ENCODE data around the gene PMPCA. TPM values are rescaled to one million over a fixed set of nuclear protein-coding genes. Genes with fewer than 3 reads are reported as not detected.
A peak's percentile ranks its signal among the peaks of the same experiment; 100 is the strongest.

The PMPCA gene
- total RNA-seq, 1 experiment from 2014 or later = 20.9 TPM

DNA sequence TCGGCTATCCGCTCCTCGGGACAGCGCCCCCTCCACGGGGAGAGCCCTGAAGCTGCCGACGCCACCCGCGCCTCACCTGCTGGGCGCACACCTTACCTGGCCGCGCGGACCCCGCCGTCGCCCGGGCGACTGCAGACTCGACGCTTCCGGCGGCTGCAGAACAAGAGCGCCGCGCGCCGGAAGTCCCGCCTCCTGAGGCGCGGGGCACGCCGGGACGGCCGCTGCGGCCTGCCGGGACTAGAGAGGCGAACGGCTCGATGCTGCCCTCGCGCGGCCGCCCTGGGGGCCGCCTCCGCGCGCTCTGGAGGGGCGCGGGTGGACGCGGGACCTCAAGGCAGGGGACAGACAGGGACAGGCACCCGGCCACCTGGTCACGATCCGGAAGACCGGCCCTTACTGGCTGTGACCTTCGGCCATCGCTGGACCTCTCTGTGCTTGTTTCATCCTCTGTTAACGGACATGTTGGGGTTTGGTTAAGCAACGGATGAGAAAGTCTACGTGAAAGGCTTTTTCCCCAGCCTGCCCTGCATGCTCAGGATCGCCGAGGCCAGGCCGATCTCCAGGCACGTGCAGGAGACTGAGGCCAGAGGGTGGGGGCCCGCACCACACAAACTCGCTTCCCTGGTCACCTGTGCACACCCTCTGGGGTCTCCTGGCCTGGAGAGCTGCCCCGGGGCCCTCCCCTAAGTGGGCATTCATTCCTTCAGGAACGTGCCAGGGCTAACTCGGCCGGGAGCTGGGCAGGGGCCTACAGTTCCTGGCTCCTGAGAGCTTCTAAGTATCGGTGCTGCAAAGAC, 10.2 kb upstream of the PMPCA start, which contains the start of gene SNAPC4:
SNAPC4 (minus strand) TSS at position 133 of the 797 bp plus-strand sequence. CDS start 1,742 bp downstream, outside the sequence.
- no peaks in the 10 kb centered on the region for H3K9me3 ChIP-seq (ENCODE audit: low read length)
- peak within 1 kb of the TSS; percentile 98 for H3K9ac ChIP-seq (ENCODE audit: low read length)
- H3K4me2 ChIP-seq (ENCODE audit: low read depth, low read length, poor library complexity, severe bottlenecking) = peak within 1 kb of the TSS; percentile 96
- H3K4me1 ChIP-seq (ENCODE audit: low read length) = peaks cover 21% of the 10 kb centered on the region
- DNase-seq = peak; percentile 96
- H3K9me2 ChIP-seq (replicated peaks; ENCODE audit: insufficient read depth, low read length) = no peaks in the 10 kb centered on the region
- H2AFZ ChIP-seq (ENCODE audit: low read length) = 0 out of 2 replicates have a peak within 1 kb of the TSS, but pooled peaks have one; percentile 7
- peaks cover 24% of the 10 kb centered on the region for H3K79me2 ChIP-seq (ENCODE audit: low read length)
- peaks cover 31% of the 10 kb centered on the region for H3K36me3 ChIP-seq (ENCODE audit: insufficient read depth, low read length)
- peak within 1 kb of the TSS; percentile 66 for H3K27ac ChIP-seq (ENCODE audit: low read length)
- peaks cover 17% of the 10 kb centered on the region; the same call in 1 of the 2 replicates for H4K20me1 ChIP-seq (ENCODE audit: insufficient read depth, low read depth, low read length)
- no peaks in the 10 kb centered on the region for H3K27me3 ChIP-seq (ENCODE audit: low read length)
- peak within 1 kb of the TSS; percentile 100 for H3K4me3 ChIP-seq (ENCODE audit: low read length)

GRCh38 chr9:136401173-136401922, 9.1 kb upstream of the PMPCA start:
- peaks cover 28% of the 10 kb centered on the region for H3K36me3 ChIP-seq (ENCODE audit: insufficient read depth, low read length)
- no peaks in the 10 kb centered on the region for H3K9me2 ChIP-seq (replicated peaks; ENCODE audit: insufficient read depth, low read length)
- H3K27ac ChIP-seq (ENCODE audit: low read length) = no peak overlapping the region
- peaks cover 24% of the 10 kb centered on the region for H3K79me2 ChIP-seq (ENCODE audit: low read length)
- no peaks in the 10 kb centered on the region for H3K9me3 ChIP-seq (ENCODE audit: low read length)
- H3K4me3 ChIP-seq (ENCODE audit: low read length) = no peak overlapping the region
- peak; percentile 46 for DNase-seq
- peak overlapping the region; percentile 24; the same call in 1 of the 2 replicates for H3K9ac ChIP-seq (ENCODE audit: low read length)
- no peak overlapping the region for H2AFZ ChIP-seq (ENCODE audit: low read length)
- peaks cover 17% of the 10 kb centered on the region; the same call in 1 of the 2 replicates for H4K20me1 ChIP-seq (ENCODE audit: insufficient read depth, low read depth, low read length)
- H3K4me1 ChIP-seq (ENCODE audit: low read length) = peaks cover 21% of the 10 kb centered on the region
- no peak overlapping the region for H3K4me2 ChIP-seq (ENCODE audit: low read depth, low read length, poor library complexity, severe bottlenecking)
- H3K27me3 ChIP-seq (ENCODE audit: low read length) = no peaks in the 10 kb centered on the region

- no peak for DNase-seq
- peaks cover 25% of the 10 kb centered on the region; the same call in 1 of the 2 replicates for H3K36me3 ChIP-seq (ENCODE audit: insufficient read depth, low read length)
- no peaks in the 10 kb centered on the region for H3K9me3 ChIP-seq (ENCODE audit: low read length)
- peaks cover 21% of the 10 kb centered on the region for H3K4me1 ChIP-seq (ENCODE audit: low read length)
- no peaks in the 10 kb centered on the region for H3K27me3 ChIP-seq (ENCODE audit: low read length)
- H3K79me2 ChIP-seq (ENCODE audit: low read length) = peaks cover 24% of the 10 kb centered on the region
- peaks cover 17% of the 10 kb centered on the region; the same call in 1 of the 2 replicates for H4K20me1 ChIP-seq (ENCODE audit: insufficient read depth, low read depth, low read length)
- H3K9ac ChIP-seq (ENCODE audit: low read length) = no peak overlapping the region
- H3K27ac ChIP-seq (ENCODE audit: low read length) = no peak overlapping the region
- H3K4me2 ChIP-seq (ENCODE audit: low read depth, low read length, poor library complexity, severe bottlenecking) = no peak overlapping the region
- no peaks in the 10 kb centered on the region for H3K9me2 ChIP-seq (replicated peaks; ENCODE audit: insufficient read depth, low read length)
- H3K4me3 ChIP-seq (ENCODE audit: low read length) = no peak overlapping the region
- H2AFZ ChIP-seq (ENCODE audit: low read length) = no peak overlapping the region
Measured at GRCh38 chr9:136402067-136402466, 8.4 kb upstream of the PMPCA start.

GRCh38 chr9:136403538-136403914, 6.9 kb upstream of the PMPCA start:
- Histone ChIP-seq H3K9ac (ENCODE audit: low read length) (no peak overlapping the region), H2AFZ (ENCODE audit: low read length) (no peak overlapping the region), H3K4me1 (ENCODE audit: low read length) (peaks cover 17% of the 10 kb centered on the region), H3K4me3 (ENCODE audit: low read length) (no peak overlapping the region), H3K27ac (ENCODE audit: low read length) (no peak overlapping the region), H3K9me2 (replicated peaks; ENCODE audit: insufficient read depth, low read length) (no peaks in the 10 kb centered on the region), H3K79me2 (ENCODE audit: low read length) (peaks cover 23% of the 10 kb centered on the region), H4K20me1 (ENCODE audit: insufficient read depth, low read depth, low read length) (peaks cover 11% of the 10 kb centered on the region; the same call in 1 of the 2 replicates), H3K36me3 (ENCODE audit: insufficient read depth, low read length) (peaks cover 27% of the 10 kb centered on the region; the same call in 1 of the 2 replicates), H3K9me3 (ENCODE audit: low read length) (no peaks in the 10 kb centered on the region), H3K27me3 (ENCODE audit: low read length) (no peaks in the 10 kb centered on the region), H3K4me2 (ENCODE audit: low read depth, low read length, poor library complexity, severe bottlenecking) (no peak overlapping the region)
- no peak for DNase-seq

DNA sequence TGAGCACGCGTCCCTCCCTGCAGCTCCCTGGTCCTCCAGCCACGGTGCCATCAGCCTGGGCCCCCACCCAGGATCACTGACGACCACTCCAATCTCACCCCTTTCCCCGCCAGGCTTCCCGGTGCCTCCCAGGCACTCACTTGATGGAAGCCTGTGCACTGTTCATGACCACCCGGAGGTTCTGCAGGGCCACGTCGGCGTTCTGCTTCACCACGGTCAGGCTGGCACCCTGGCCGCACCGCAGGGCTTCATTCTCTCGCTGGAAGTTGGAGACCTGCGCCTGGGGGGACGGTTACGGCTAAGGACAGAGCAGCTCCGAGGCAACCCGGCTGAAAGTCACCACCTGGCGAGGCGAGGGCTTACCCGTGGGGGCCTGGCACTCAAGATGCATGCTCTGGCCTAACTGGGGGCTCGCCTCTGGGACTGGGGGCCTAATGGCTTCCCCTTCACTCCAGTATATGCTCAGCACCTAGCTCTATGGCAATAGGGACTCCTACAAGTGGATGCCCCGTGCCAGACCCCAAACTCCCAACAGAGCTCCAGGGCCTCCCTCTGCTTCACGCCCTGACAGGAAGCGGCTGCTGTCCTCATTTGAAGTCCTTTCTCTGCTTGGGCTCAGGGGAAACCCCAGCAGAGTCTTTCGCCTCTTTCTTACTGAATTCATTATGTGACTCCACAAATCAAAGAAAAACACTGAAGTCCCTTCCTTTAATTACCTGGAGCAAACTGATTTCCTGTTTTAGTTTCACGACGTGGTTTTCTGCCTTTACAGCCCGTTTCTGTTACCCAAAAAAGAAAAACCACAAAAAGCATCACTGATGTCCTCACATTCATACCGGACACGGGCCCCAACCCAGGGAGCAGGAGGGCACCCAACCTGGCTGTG, 6.3 kb upstream of the PMPCA start:
- Histone ChIP-seq H3K4me2 (ENCODE audit: low read depth, low read length, poor library complexity, severe bottlenecking) (no peak overlapping the region), H3K79me2 (ENCODE audit: low read length) (peaks cover 21% of the 10 kb centered on the region), H3K4me3 (ENCODE audit: low read length) (no peak overlapping the region), H3K9ac (ENCODE audit: low read length) (no peak overlapping the region), H3K27ac (ENCODE audit: low read length) (no peak overlapping the region), H3K36me3 (ENCODE audit: insufficient read depth, low read length) (peaks cover 24% of the 10 kb centered on the region; the same call in 1 of the 2 replicates), H4K20me1 (ENCODE audit: insufficient read depth, low read depth, low read length) (peaks cover 5% of the 10 kb centered on the region; the same call in 1 of the 2 replicates), H3K27me3 (ENCODE audit: low read length) (no peaks in the 10 kb centered on the region), H2AFZ (ENCODE audit: low read length) (no peak overlapping the region), H3K9me3 (ENCODE audit: low read length) (no peaks in the 10 kb centered on the region), H3K4me1 (ENCODE audit: low read length) (peaks cover 16% of the 10 kb centered on the region), H3K9me2 (replicated peaks; ENCODE audit: insufficient read depth, low read length) (no peaks in the 10 kb centered on the region)
- no peak for DNase-seq

- Histone ChIP-seq H3K79me2 (ENCODE audit: low read length) (peaks cover 21% of the 10 kb centered on the region), H2AFZ (ENCODE audit: low read length) (no peak overlapping the region), H4K20me1 (ENCODE audit: insufficient read depth, low read depth, low read length) (no peaks in the 10 kb centered on the region; the same call in 1 of the 2 replicates), H3K27me3 (ENCODE audit: low read length) (no peaks in the 10 kb centered on the region), H3K9me3 (ENCODE audit: low read length) (no peaks in the 10 kb centered on the region), H3K36me3 (ENCODE audit: insufficient read depth, low read length) (peaks cover 24% of the 10 kb centered on the region; the same call in 1 of the 2 replicates), H3K9me2 (replicated peaks; ENCODE audit: insufficient read depth, low read length) (no peaks in the 10 kb centered on the region), H3K4me2 (ENCODE audit: low read depth, low read length, poor library complexity, severe bottlenecking) (no peak overlapping the region), H3K4me1 (ENCODE audit: low read length) (peaks cover 22% of the 10 kb centered on the region), H3K9ac (ENCODE audit: low read length) (no peak overlapping the region), H3K27ac (ENCODE audit: low read length) (no peak overlapping the region), H3K4me3 (ENCODE audit: low read length) (no peak overlapping the region)
- no peak for DNase-seq
Measured at GRCh38 chr9:136404801-136405136, 5.7 kb upstream of the PMPCA start.

DNA sequence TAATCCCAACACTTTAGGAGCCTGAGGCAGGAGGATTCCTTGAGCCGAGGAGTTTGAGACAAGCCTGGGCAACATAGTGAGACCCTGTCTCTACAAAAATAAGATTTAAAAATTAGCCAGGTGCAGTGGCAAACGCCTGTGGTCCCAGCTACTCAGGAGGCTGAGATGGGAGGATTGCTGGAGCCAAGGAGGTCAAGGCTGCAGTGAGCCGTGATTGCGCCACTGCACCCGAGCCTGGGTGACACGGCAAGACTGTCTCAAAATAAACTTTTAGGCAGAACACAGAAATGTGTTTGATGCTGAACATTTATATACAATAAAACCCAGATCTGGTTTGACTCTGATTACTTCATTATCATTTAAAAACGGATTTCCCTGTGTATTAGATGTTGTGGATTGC, 5.0 kb upstream of the PMPCA start:
- no peaks in the 10 kb centered on the region; the same call in 1 of the 2 replicates for H4K20me1 ChIP-seq (ENCODE audit: insufficient read depth, low read depth, low read length)
- H3K9me3 ChIP-seq (ENCODE audit: low read length) = no peaks in the 10 kb centered on the region
- peaks cover 24% of the 10 kb centered on the region; the same call in 1 of the 2 replicates for H3K36me3 ChIP-seq (ENCODE audit: insufficient read depth, low read length)
- no peaks in the 10 kb centered on the region for H3K9me2 ChIP-seq (replicated peaks; ENCODE audit: insufficient read depth, low read length)
- no peak overlapping the region for H3K4me2 ChIP-seq (ENCODE audit: low read depth, low read length, poor library complexity, severe bottlenecking)
- no peak overlapping the region for H3K27ac ChIP-seq (ENCODE audit: low read length)
- DNase-seq = no peak
- no peak overlapping the region for H3K9ac ChIP-seq (ENCODE audit: low read length)
- no peaks in the 10 kb centered on the region for H3K27me3 ChIP-seq (ENCODE audit: low read length)
- H3K79me2 ChIP-seq (ENCODE audit: low read length) = peaks cover 24% of the 10 kb centered on the region
- peaks cover 22% of the 10 kb centered on the region for H3K4me1 ChIP-seq (ENCODE audit: low read length)
- H2AFZ ChIP-seq (ENCODE audit: low read length) = no peak overlapping the region
- no peak overlapping the region for H3K4me3 ChIP-seq (ENCODE audit: low read length)
